GM12878 (cell line): ENCODE results near the gene CENPE.

Experiments used
- KLF5 ChIP-seq: fragments of 450-650 bp; IDR thresholded peaks from 2 replicates; pipeline ENCODE4 v1.6.1; 2014; ENCODE audit warnings: mild to moderate bottlenecking; ENCODE audit not compliant: partially characterized antibody
- MTA2 ChIP-seq: fragments of 450-650 bp; IDR thresholded peaks from 2 replicates; pipeline ENCODE4 v1.6.1; 2016; ENCODE audit warnings: low read depth, mild to moderate bottlenecking, moderate library complexity
- POLR2AphosphoS5 ChIP-seq: IDR thresholded peaks from 2 replicates; pipeline ENCODE4 v1.6.1; 2011; ENCODE audit warnings: mild to moderate bottlenecking, low read length, inconsistent platforms
- SMAD1 ChIP-seq: fragments of 450-650 bp; IDR thresholded peaks from 2 replicates; pipeline ENCODE4 v1.6.1; 2018; ENCODE audit warnings: mild to moderate bottlenecking, low read depth; ENCODE audit not compliant: partially characterized antibody

DNA sequence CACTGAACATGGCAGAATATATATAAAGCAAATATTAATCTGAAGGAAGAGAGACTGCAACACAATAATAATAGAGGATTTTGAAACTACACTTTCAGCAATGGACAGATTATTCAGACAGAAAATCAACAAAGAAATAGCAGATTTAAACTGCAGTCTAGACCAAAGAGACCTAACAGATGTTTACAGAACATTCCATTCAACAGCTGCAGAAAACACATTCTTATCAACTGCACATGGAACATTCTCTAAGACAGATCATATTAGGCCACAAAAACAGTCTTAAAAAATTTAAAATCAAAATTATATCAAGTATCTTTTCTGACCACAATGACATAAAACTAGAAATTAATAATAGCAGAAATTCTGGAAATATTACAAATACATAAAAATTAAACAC lies 27.1 kb downstream of the CENPE start:
- no peak for TF ChIP-seq MTA2
- TF ChIP-seq POLR2AphosphoS5 = no peak
- no peak for TF ChIP-seq SMAD1
- TF ChIP-seq KLF5 = no peak
